ENCODE measurements around the gene AP5Z1.

- TF ChIP-seq CTCF (IDR thresholded peaks at IDR 0.05) (no peak), POLR2A (IDR thresholded peaks at IDR 0.05) (no peak)
These were observed 20.9 kb upstream of the AP5Z1 start for GRCh38 chr7:4754433-4755010.

Data from uterus (tissue), 2 donors.